Measurements from ENCODE around the gene DNAH10. TPM values are rescaled to one million over a fixed set of nuclear protein-coding genes. Genes with fewer than 3 reads are reported as not detected.

Gene DNAH10
- total RNA-seq, 1 experiment from 2014 or later: 0.17 TPM

DNA sequence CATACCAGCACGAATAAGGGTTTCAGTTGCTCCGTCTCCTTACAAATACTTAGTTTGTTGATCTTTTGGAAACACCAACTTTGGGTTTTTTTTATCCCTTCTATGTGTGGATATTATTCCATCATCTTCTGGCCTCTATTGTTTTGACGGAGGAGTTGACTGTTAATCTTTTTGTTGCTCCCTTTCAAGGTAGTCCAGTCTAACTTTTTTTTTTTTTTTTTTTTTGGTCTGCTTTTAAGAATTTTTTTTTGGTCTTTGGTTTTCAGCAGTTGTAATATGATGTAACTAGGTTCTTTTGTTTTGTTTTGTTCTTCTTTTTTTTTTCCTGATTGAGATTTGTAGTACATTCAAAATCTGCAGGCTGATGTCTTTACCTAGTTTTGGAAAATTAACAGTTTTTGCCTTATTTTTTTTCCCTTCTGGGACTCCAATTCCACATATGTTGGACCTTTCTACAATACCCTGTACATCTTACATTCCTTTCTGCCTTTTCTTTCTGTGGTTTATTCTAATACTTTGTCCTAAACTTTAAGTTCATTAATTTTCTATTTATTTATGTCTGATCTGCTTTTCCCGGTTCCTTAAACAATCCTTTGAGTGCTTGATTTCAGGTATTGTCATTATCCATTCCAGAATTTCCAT is 54.9 kb downstream of the DNAH10 start:
- no peak overlapping the region for H2BK120ac ChIP-seq (ENCODE audit: low read depth, low read length, poor library complexity, severe bottlenecking)
- no peak overlapping the region for H2BK15ac ChIP-seq (ENCODE audit: low read depth, low read length)
- no CpG with 5 or more reads among the region's 4 CpGs for WGBS (ENCODE audit: extremely low coverage, insufficient read length, low lambda C conversion rate)
- no peak overlapping the region for H4K91ac ChIP-seq (ENCODE audit: insufficient read length, low read depth, low read length)
- H2BK5ac ChIP-seq (ENCODE audit: insufficient read length, low read length): no peak overlapping the region
- no peak overlapping the region for H3K18ac ChIP-seq (ENCODE audit: insufficient read length, low read depth, low read length)
- H3K4ac ChIP-seq (ENCODE audit: low read depth, low read length): no peak overlapping the region
- H2BK20ac ChIP-seq (ENCODE audit: low read depth, low read length, poor library complexity, severe bottlenecking): no peak overlapping the region
- no peak overlapping the region for H2BK12ac ChIP-seq (ENCODE audit: insufficient read length, low read depth, low read length)
- no peak overlapping the region for H2AK5ac ChIP-seq (ENCODE audit: insufficient read length, low read length)
- no peak overlapping the region for H3K4me2 ChIP-seq (ENCODE audit: insufficient read depth, insufficient read length, low read length)
- H4K5ac ChIP-seq (ENCODE audit: insufficient read length, low read depth, low read length): no peak overlapping the region
- no peak overlapping the region for H3K14ac ChIP-seq (ENCODE audit: insufficient read depth, low read length)
- H3K36me3 Mint-ChIP-seq (ENCODE audit: insufficient read depth in 1 of 3, low read depth in 3 of 3): no peaks in the 10 kb centered on the region; a peak in 2 of 7 replicates
- no peak overlapping the region for H3K56ac ChIP-seq (ENCODE audit: insufficient read length, low read depth, low read length)
- no peaks in the 10 kb centered on the region for H3K27me3 ChIP-seq (ENCODE audit: insufficient read depth, low read length)
- no peak overlapping the region for H2AFZ ChIP-seq (ENCODE audit: low read length)
- H3K4me3 Mint-ChIP-seq: no peak overlapping the region
- H3K27ac Mint-ChIP-seq: no peak overlapping the region
- TF ChIP-seq CTCF (conservative IDR thresholded peaks at IDR 0.05): no peak
- H3T11ph ChIP-seq (ENCODE audit: low read length): no peak overlapping the region
- no peaks in the 10 kb centered on the region for H3K9me3 ChIP-seq (ENCODE audit: control insufficient read depth, low read depth, low read length)
- H4K8ac ChIP-seq (replicated peaks; ENCODE audit: insufficient read length, low read depth, low read length): no peak overlapping the region
- H3K4me1 Mint-ChIP-seq: no peaks in the 10 kb centered on the region
- no peaks in the 10 kb centered on the region for H4K20me1 ChIP-seq (ENCODE audit: control insufficient read depth, insufficient read depth, insufficient read length)
- no peak overlapping the region for H3K9ac ChIP-seq (ENCODE audit: extremely low read depth, insufficient read length, low read length)
- H3K23me2 ChIP-seq (ENCODE audit: insufficient read length, low read depth, low read length, poor library complexity, severe bottlenecking): no peaks in the 10 kb centered on the region
- H3K79me1 ChIP-seq (ENCODE audit: insufficient read depth, low read depth, low read length, poor library complexity, severe bottlenecking): no peaks in the 10 kb centered on the region
- DNase-seq: no peak
- peaks cover 27% of the 10 kb centered on the region for H3K27me3 Mint-ChIP-seq (ENCODE audit: low read depth)
- H3K79me2 ChIP-seq (ENCODE audit: insufficient read depth, low read length): no peaks in the 10 kb centered on the region
- H3K4me1 ChIP-seq (ENCODE audit: insufficient read depth, low read length): no peaks in the 10 kb centered on the region
- peaks cover 19% of the 10 kb centered on the region in 2 experiments for H3K9me3 Mint-ChIP-seq
- no peak overlapping the region for H3K27ac ChIP-seq (ENCODE audit: insufficient read length, low read depth, low read length)
- no peak overlapping the region for H3K23ac ChIP-seq (ENCODE audit: insufficient read length, low read depth, low read length)

All from H9 (cell line).